ENCODE data around the gene RAD51C. TPM values are rescaled to one million over a fixed set of nuclear protein-coding genes. Genes with fewer than 3 reads are reported as not detected.
A peak's percentile ranks its signal among the peaks of the same experiment; 100 is the strongest.
"Not testable (repeated sequence)": the region's sequence is repeated elsewhere in the genome, so short reads cannot be mapped to it uniquely, and the experiment has no call there.

Gene RAD51C
- 16.3 and 19.2 TPM in 2 replicates for total RNA-seq
- polyA plus RNA-seq = 41.6 and 46.9 TPM in 2 replicates

- H2AFZ ChIP-seq = peak within 1 kb of the TSS; percentile 100
- H4K20me1 ChIP-seq (ENCODE audit: insufficient read depth, poor library complexity, severe bottlenecking) = no peaks in the 10 kb centered on the region
- DNase-seq (ENCODE audit: low spot score) = peak; percentile 88
- H3K9me3 ChIP-seq (ENCODE audit: low read depth) = no peaks in the 10 kb centered on the region
- peak within 1 kb of the TSS; percentile 57 for H3K4me3 ChIP-seq
- H3K27ac ChIP-seq = peak within 1 kb of the TSS; percentile 94
- TF ChIP-seq CTCF (IDR thresholded peaks at IDR 0.05; ENCODE audit: poor library complexity) (no peak), EZH2phosphoT487 (IDR thresholded peaks at IDR 0.05; ENCODE audit: low read depth, severe bottlenecking, unreplicated experiment) (no peak), EZH2 (IDR thresholded peaks at IDR 0.05; ENCODE audit: borderline replicate concordance) (no peak)
- no peaks in the 10 kb centered on the region for H3K36me3 ChIP-seq (replicated peaks; ENCODE audit: insufficient read depth, low read depth)
- H3K4me1 ChIP-seq (ENCODE audit: insufficient read depth) = peaks cover 13% of the 10 kb centered on the region
- no peaks in the 10 kb centered on the region for H3K27me3 ChIP-seq
- peak within 1 kb of the TSS; percentile 72 for H3K4me2 ChIP-seq
- 19% methylated on average over 50 of the region's 50 CpGs for WGBS (ENCODE audit: low lambda C conversion rate, missing lambda C conversion rate)
- H3K9me2 ChIP-seq (replicated peaks; ENCODE audit: insufficient read depth) = no peaks in the 10 kb centered on the region
- H3K79me2 ChIP-seq = peaks cover 10% of the 10 kb centered on the region
Observed at GRCh38 chr17:58692239-58693055, at the start of gene RAD51C. RAD51C (plus strand) TSS chr17:58692602; CDS start chr17:58692644, 42 bp downstream.

GRCh38 chr17:58643147-58643546 is 49.3 kb upstream of the RAD51C start:
- no peaks in the 10 kb centered on the region for H3K79me2 ChIP-seq
- TF ChIP-seq CTCF (IDR thresholded peaks at IDR 0.05; ENCODE audit: poor library complexity) (no peak), EZH2 (IDR thresholded peaks at IDR 0.05; ENCODE audit: borderline replicate concordance) (no peak), EZH2phosphoT487 (IDR thresholded peaks at IDR 0.05; ENCODE audit: low read depth, severe bottlenecking, unreplicated experiment) (no peak)
- no peaks in the 10 kb centered on the region for H3K27me3 ChIP-seq
- no peak overlapping the region for H2AFZ ChIP-seq
- 77% methylated on average over 2 of the region's 2 CpGs for WGBS (ENCODE audit: low lambda C conversion rate, missing lambda C conversion rate)
- H3K9me2 ChIP-seq (replicated peaks; ENCODE audit: insufficient read depth) = no peaks in the 10 kb centered on the region
- no peak overlapping the region for H3K4me3 ChIP-seq
- H3K27ac ChIP-seq = no peak overlapping the region
- no peaks in the 10 kb centered on the region for H4K20me1 ChIP-seq (ENCODE audit: insufficient read depth, poor library complexity, severe bottlenecking)
- DNase-seq (ENCODE audit: low spot score) = no peak
- H3K4me1 ChIP-seq (ENCODE audit: insufficient read depth) = no peaks in the 10 kb centered on the region
- H3K9me3 ChIP-seq (ENCODE audit: low read depth) = no peaks in the 10 kb centered on the region
- no peak overlapping the region for H3K4me2 ChIP-seq
- H3K36me3 ChIP-seq (replicated peaks; ENCODE audit: insufficient read depth, low read depth) = no peaks in the 10 kb centered on the region

GRCh38 chr17:58648236-58648635 is 44.2 kb upstream of the RAD51C start:
- Histone ChIP-seq H3K36me3 (replicated peaks; ENCODE audit: insufficient read depth, low read depth) (no peaks in the 10 kb centered on the region), H3K9me3 (ENCODE audit: low read depth) (no peaks in the 10 kb centered on the region), H3K27ac (no peak overlapping the region), H3K27me3 (no peaks in the 10 kb centered on the region), H3K79me2 (no peaks in the 10 kb centered on the region), H4K20me1 (ENCODE audit: insufficient read depth, poor library complexity, severe bottlenecking) (no peaks in the 10 kb centered on the region), H3K4me2 (no peak overlapping the region), H3K4me3 (no peak overlapping the region), H3K4me1 (ENCODE audit: insufficient read depth) (no peaks in the 10 kb centered on the region), H2AFZ (no peak overlapping the region), H3K9me2 (replicated peaks; ENCODE audit: insufficient read depth) (no peaks in the 10 kb centered on the region)
- TF ChIP-seq EZH2phosphoT487 (IDR thresholded peaks at IDR 0.05; ENCODE audit: low read depth, severe bottlenecking, unreplicated experiment) (no peak), CTCF (IDR thresholded peaks at IDR 0.05; ENCODE audit: poor library complexity) (no peak), EZH2 (IDR thresholded peaks at IDR 0.05; ENCODE audit: borderline replicate concordance) (no peak)
- no peak for DNase-seq (ENCODE audit: low spot score)

GRCh38 chr17:58657962-58658803 is 34.2 kb upstream of the RAD51C start:
- H2AFZ ChIP-seq; H3K36me3 ChIP-seq (replicated peaks; ENCODE audit: insufficient read depth, low read depth); H4K20me1 ChIP-seq (ENCODE audit: insufficient read depth, poor library complexity, severe bottlenecking); H3K4me3 ChIP-seq; H3K9me3 ChIP-seq (ENCODE audit: low read depth); H3K79me2 ChIP-seq; H3K4me1 ChIP-seq (ENCODE audit: insufficient read depth); H3K27me3 ChIP-seq; DNase-seq (ENCODE audit: low spot score); H3K9me2 ChIP-seq (replicated peaks; ENCODE audit: insufficient read depth): not testable (repeated sequence)
- 55% methylated on average over 10 of the region's 10 CpGs for WGBS (ENCODE audit: low lambda C conversion rate, missing lambda C conversion rate)
- peak overlapping the region; percentile 69 for H3K4me2 ChIP-seq
- peak overlapping the region; percentile 50 for H3K27ac ChIP-seq

All from hepatocyte (in vitro differentiated cells).